HepG2 (cell line): ENCODE measurements around the gene LDAH. TPM values are rescaled to one million over a fixed set of nuclear protein-coding genes. Genes with fewer than 3 reads are reported as not detected.

Experiments used
- ATAC-seq: fragments of 200-7000 bp; cut with Tn5 transposase; 3 replicates; pipeline ENCODE4 v1.9.1; 2020; ENCODE audit warnings: mild to moderate bottlenecking, moderate library complexity
- BruUV-seq: library from RNA; stranded (reverse); fragments of 400-500 nt; replicated peaks from 2 replicates; lab custom pipeline; 2021; lab: Mats Ljungman, UMichigan
- CTCF ChIA-PET: fragments of 300-600 bp; formaldehyde crosslinking; extraction: SDS; loops from one replicate; lab custom pipeline; 2021; ENCODE audit warnings: low total read pairs, inconsistent platforms, low intra/inter-chr PET ratio; lab: Yijun Ruan, JAX
- POLR2A ChIA-PET: fragments of 350-600 bp; sonication (Branson Sonifier 250); formaldehyde crosslinking; loops from one replicate; lab custom pipeline; 2020; ENCODE audit warnings: antibody characterized with exemption, inconsistent platforms; lab: Yijun Ruan, JAX
- DNase-seq: peaks from one replicate; pipeline ENCODE4 v3.0.0-alpha.2; 2015; ENCODE audit warnings: low spot score
- FAIRE-seq: peaks from 3 replicates; lab custom pipeline; 2011; peaks lifted over from hg19 to GRCh38; lab: Jason Lieb, UNC
- H2AFZ ChIP-seq: one replicate; pipeline ENCODE4 v1.6.1; 2011; ENCODE audit warnings: low read length, inconsistent platforms
- H3K27ac ChIP-seq: fragments of 300-600 bp; 3 replicates; pipeline ENCODE4 v1.8.0; 2011; ENCODE audit warnings: mixed run types, mild to moderate bottlenecking, mixed read lengths, low read length, inconsistent platforms; ENCODE audit not compliant: insufficient read depth; ENCODE audit errors: extremely low read length
- H3K27me3 ChIP-seq, 2 experiments: fragments of 200-600 bp in 1 of 2; 2 replicates in 1 of 2; 3 replicates in 1 of 2; pipeline versions ENCODE4 v1.6.0 to v1.8.0; 2011; ENCODE audit warnings: low read length in 2 of 2, mild to moderate bottlenecking in 2 of 2, moderate library complexity in 2 of 2, inconsistent platforms in 1 of 2; ENCODE audit not compliant: insufficient read depth in 2 of 2, control insufficient read depth in 1 of 2
- H3K36me3 ChIP-seq, 2 experiments: fragments of 200-600 bp in 1 of 2; replicated peaks in 1 of 2; 2 replicates in 1 of 2; 3 replicates in 1 of 2; pipeline versions ENCODE4 v1.5.1 to v1.8.0; 2011; ENCODE audit warnings: low read length in 2 of 2, inconsistent platforms in 1 of 2; ENCODE audit not compliant: insufficient read depth in 2 of 2, control insufficient read depth in 1 of 2
- H3K4me1 ChIP-seq: 2 replicates; pipeline ENCODE4 v1.5.1; 2012; ENCODE audit warnings: low read length, inconsistent platforms; ENCODE audit not compliant: insufficient read depth
- H3K4me2 ChIP-seq: 2 replicates; pipeline ENCODE4 v1.6.0; 2011; ENCODE audit warnings: low read depth, low read length, inconsistent platforms
- H3K4me3 ChIP-seq, 3 experiments: fragments of 200-600 bp in 1 of 3; sonication (generic), shearing (Covaris generic) in 1 of 3; replicated peaks in 1 of 3; 2 replicates each; pipeline ENCODE4 v1.5.1; 2011 to 2016; ENCODE audit warnings: low read length in 3 of 3, inconsistent platforms in 2 of 3, low read depth in 2 of 3, mild to moderate bottlenecking in 2 of 3, control low read depth in 1 of 3, mixed read lengths in 1 of 3; ENCODE audit not compliant: insufficient read depth in 1 of 3
- H3K79me2 ChIP-seq: one replicate; pipeline ENCODE4 v1.6.1; 2011; ENCODE audit warnings: low read length, inconsistent platforms; ENCODE audit not compliant: insufficient read depth
- H3K9ac ChIP-seq: 2 replicates; pipeline ENCODE4 v1.6.0; 2011; ENCODE audit warnings: mild to moderate bottlenecking, low read depth, low read length, inconsistent platforms; ENCODE audit not compliant: insufficient read depth
- H3K9me3 ChIP-seq: 2 replicates; pipeline ENCODE4 v1.5.1; 2012; ENCODE audit warnings: mild to moderate bottlenecking, low read length
- H4K20me1 ChIP-seq: 2 replicates; pipeline ENCODE4 v1.6.0; 2011; ENCODE audit warnings: inconsistent platforms, mild to moderate bottlenecking, low read length, moderate library complexity; ENCODE audit not compliant: insufficient read depth
- ASH2L ChIP-seq: fragments of 300-600, 200-600 bp; sonication (generic); IDR thresholded peaks from 2 replicates; pipeline ENCODE4 v1.7.0; 2017; ENCODE audit warnings: low read depth, mild to moderate bottlenecking, moderate library complexity, mixed read lengths, low read length; ENCODE audit not compliant: insufficient read length
- CSRNP1 ChIP-seq: sonication (generic); formaldehyde crosslinking; IDR thresholded peaks from 2 replicates; pipeline ENCODE4 v1.8.1; 2023; ENCODE audit warnings: mild to moderate bottlenecking, missing genetic modification reagents
- KLF16 ChIP-seq, 2 experiments: sonication (generic) in 1 of 2; formaldehyde crosslinking in 1 of 2; IDR thresholded peaks; 2 replicates each; pipeline versions ENCODE4 v1.6.1 to v1.8.0; 2016 to 2023; ENCODE audit warnings: missing genetic modification reagents in 2 of 2, missing compliant biosample characterization in 1 of 2
- NR2C2 ChIP-seq: sonication (generic); formaldehyde crosslinking; IDR thresholded peaks from 2 replicates; pipeline ENCODE4 v1.4.0; 2020; ENCODE audit warnings: missing genetic modification reagents, mild to moderate bottlenecking, moderate library complexity, borderline replicate concordance
- PREB ChIP-seq: sonication (generic); formaldehyde crosslinking; IDR thresholded peaks from 2 replicates; pipeline ENCODE4 v1.4.0; 2020; ENCODE audit warnings: missing genetic modification reagents
- PRMT3 ChIP-seq: sonication (generic); formaldehyde crosslinking; IDR thresholded peaks from 2 replicates; pipeline ENCODE4 v1.8.1; 2022; ENCODE audit warnings: low read depth, mild to moderate bottlenecking, moderate library complexity, missing genetic modification reagents, borderline replicate concordance
- SIN3B ChIP-seq: fragments of 150-350 bp; IDR thresholded peaks from 2 replicates; pipeline ENCODE4 v1.6.1; 2014; ENCODE audit warnings: low read length
- ZBTB4 ChIP-seq: sonication (generic); formaldehyde crosslinking; IDR thresholded peaks from 2 replicates; pipeline ENCODE4 v1.4.0; 2020; ENCODE audit warnings: missing genetic modification reagents, mild to moderate bottlenecking, borderline replicate concordance
- ZNF496 ChIP-seq: sonication (generic); formaldehyde crosslinking; IDR thresholded peaks from 2 replicates; pipeline ENCODE4 v1.8.1; 2023; ENCODE audit warnings: mild to moderate bottlenecking, moderate library complexity, missing genetic modification reagents; ENCODE audit not compliant: insufficient replicate concordance
- ZNF615 ChIP-seq: sonication (generic); formaldehyde crosslinking; IDR thresholded peaks from 2 replicates; pipeline ENCODE4 v1.5.0; 2020; ENCODE audit warnings: mild to moderate bottlenecking, missing genetic modification reagents, borderline replicate concordance
- ZNF619 ChIP-seq: sonication (generic); formaldehyde crosslinking; IDR thresholded peaks from 2 replicates; pipeline ENCODE4 v1.4.0; 2020; ENCODE audit warnings: mild to moderate bottlenecking, missing genetic modification reagents
- ZSCAN25 ChIP-seq: sonication (generic); formaldehyde crosslinking; IDR thresholded peaks from 2 replicates; pipeline ENCODE4 v1.8.0; 2022; ENCODE audit warnings: mild to moderate bottlenecking, missing genetic modification reagents
- WGBS: methylation state at CpG from one replicate; pipeline ENCODE4 v1.1.6; 2017; ENCODE audit warnings: low lambda C conversion rate; 5-methylcytosine and 5-hydroxymethylcytosine counted together
- in situ Hi-C: cut with HindIII; loops from 2 replicates; pipeline ENCODE4 v1.10.0; 2017; ENCODE audit warnings: low pct_unique_long_range_greater_than_20kb; ENCODE audit not compliant: extremely low pct_ligation_motif_present
- intact Hi-C: fragments of 100-400 bp; cut with micrococcal nuclease; formaldehyde crosslinking; loops from one replicate; pipeline ENCODE4 v1.10.0; 2022; ENCODE audit not compliant: unreplicated experiment
- polyA plus RNA-seq, 8 experiments: library from polyadenylated mRNA; depleted of rRNA in 3 of 8; stranded (reverse) in 7 of 8; unstranded in 1 of 8; fragments of >200 nt; fragmentation: Illumina TruSeq in 4 of 8; extraction: Trizol in 4 of 8; gene quantifications; 2 replicates each; pipeline versions ENCODE4 v1.2.1 to v1.2.3, GENCODE V29; 2011 to 2016; ENCODE audit warnings: low read depth in 4 of 8, missing spikeins in 1 of 8, mixed read lengths in 1 of 8; ENCODE audit not compliant: insufficient read depth in 1 of 8
- total RNA-seq, 5 experiments: library from RNA; depleted of rRNA; stranded (reverse); fragments of >200 nt; fragmentation: Illumina TruSeq; extraction: Trizol; gene quantifications; 2 replicates each; pipeline ENCODE4 v1.2.3, GENCODE V29; 2016; ENCODE audit warnings: low read depth in 1 of 5

Gene LDAH
- total and polyA plus RNA-seq, 2 of the 13 experiments (the other 11 are each of a cell fraction or from before 2014, with no cell fraction given): 28.8 to 46.2 TPM

GRCh38 chr2:20643826-20644225, 179.1 kb downstream of the LDAH start (continued):
- no peak for TF ChIP-seq PREB (CRISPR knock-in tag)
- no peak for TF ChIP-seq KLF16 (CRISPR knock-in tag; IDR thresholded peaks at IDR 0.05)
- no peak for TF ChIP-seq ZNF615 (CRISPR knock-in tag)

GRCh38 chr2:20643060-20643459, 179.8 kb downstream of the LDAH start:
- H3K9ac ChIP-seq: no peak overlapping the region
- BruUV-seq: no TSS peak
- H3K27me3 ChIP-seq: no peaks in the 10 kb centered on the region
- no peak overlapping the region for H3K4me3 ChIP-seq
- ChIA-PET CTCF (interaction anchor here (1.1 to 2.0 kb wide), 6 partner anchors 195 to 264 kb away, joined by 3 to 44 read pairs (median 10); no protein-coding TSS in a partner anchor), POLR2A (interaction anchor here (1.0 to 3.4 kb wide), 6 partner anchors 8 to 264 kb away, joined by 4 to 30 read pairs (median 6); partner anchors contain the start of genes HS1BP3 and RHOB)
- H3K4me1 ChIP-seq: peaks cover 13% of the 10 kb centered on the region
- H3K4me2 ChIP-seq: no peak overlapping the region
- FAIRE-seq (no peak), DNase-seq (no peak), ATAC-seq (no peak)
- H2AFZ ChIP-seq: no peak overlapping the region
- in situ Hi-C loops: loop anchor here (5.0 kb wide), 1 partner anchor 246 kb away; no protein-coding TSS in a partner anchor
- TF ChIP-seq PRMT3 (no peak), ZBTB4 (CRISPR knock-in tag) (no peak), CSRNP1 (no peak), ZSCAN25 (CRISPR knock-in tag) (no peak), SIN3B (no peak), ZNF496 (CRISPR knock-in tag) (no peak), ASH2L (no peak), ZNF619 (CRISPR knock-in tag) (no peak), NR2C2 (no peak)
- no peaks in the 10 kb centered on the region for H3K79me2 ChIP-seq
- intact Hi-C loops: loop anchor here (2.0 kb wide), 1 partner anchor 200 kb away; no protein-coding TSS in a partner anchor
- no peaks in the 10 kb centered on the region for H4K20me1 ChIP-seq
- no peak overlapping the region for H3K27ac ChIP-seq
- H3K36me3 ChIP-seq: peaks cover 9 to 19% of the 10 kb centered on the region in 2 experiments
- 100% methylated on average over 7 of the region's 7 CpGs for WGBS
- no peaks in the 10 kb centered on the region for H3K9me3 ChIP-seq
